DMS79 (cell line): ENCODE results near the gene HHIPL1.

Experiments
- DNase-seq: peaks from one replicate; lab custom pipeline; 2025; lab: John Stamatoyannopoulos, UW

Gene HHIPL1

GRCh38 chr14:99690636-99691035, 45.7 kb downstream of the HHIPL1 start:
- DNase-seq, result no peak

GRCh38 chr14:99691111-99691885, 46.4 kb downstream of the HHIPL1 start:
- DNase-seq, result no peak

GRCh38 chr14:99693918-99694317, 49.0 kb downstream of the HHIPL1 start:
- DNase-seq, result no peak

GRCh38 chr14:99696929-99697328, 52.0 kb downstream of the HHIPL1 start:
- no peak for DNase-seq

GRCh38 chr14:99698236-99698635, 53.3 kb downstream of the HHIPL1 start:
- no peak for DNase-seq

GRCh38 chr14:99698642-99699041, 53.7 kb downstream of the HHIPL1 start:
- DNase-seq, result no peak

- DNase-seq, result no peak
Measured at GRCh38 chr14:99699085-99699760, 54.3 kb downstream of the HHIPL1 start.

GRCh38 chr14:99699861-99700260, 54.9 kb downstream of the HHIPL1 start:
- DNase-seq, result no peak

GRCh38 chr14:99700379-99700778, 55.5 kb downstream of the HHIPL1 start:
- DNase-seq, result no peak

GRCh38 chr14:99701260-99701659, 56.3 kb downstream of the HHIPL1 start:
- no peak for DNase-seq

GRCh38 chr14:99702115-99702514, 57.2 kb downstream of the HHIPL1 start:
- no peak for DNase-seq

- DNase-seq, result no peak
Measured at GRCh38 chr14:99703381-99703780, 58.5 kb downstream of the HHIPL1 start.

- DNase-seq, result no peak
Measured at GRCh38 chr14:99704037-99704436, 59.1 kb downstream of the HHIPL1 start.

GRCh38 chr14:99706107-99706900, 61.4 kb downstream of the HHIPL1 start:
- no peak for DNase-seq

- DNase-seq, result no peak
Measured at GRCh38 chr14:99707420-99707819, 62.5 kb downstream of the HHIPL1 start.

- no peak for DNase-seq
Measured at GRCh38 chr14:99707921-99708320, 63.0 kb downstream of the HHIPL1 start.

- DNase-seq, result no peak
Measured at GRCh38 chr14:99708449-99708848, 63.5 kb downstream of the HHIPL1 start.

GRCh38 chr14:99713972-99714371, 69.0 kb downstream of the HHIPL1 start:
- DNase-seq, result no peak

- no peak for DNase-seq
Measured at GRCh38 chr14:99715266-99716000, 70.5 kb downstream of the HHIPL1 start.

- no peak for DNase-seq
Measured at GRCh38 chr14:99716091-99716849, 71.3 kb downstream of the HHIPL1 start.
